NOMO-1 (cell line): ENCODE data around the gene DNAJC30.
A peak's percentile ranks its signal among the peaks of the same experiment; 100 is the strongest.

Source experiments
- DNase-seq, 2 experiments: peaks; one replicate each; lab custom pipeline; 2025; ENCODE audit not compliant: unreplicated experiment in 2 of 2; lab: John Stamatoyannopoulos, UW

Gene DNAJC30

DNA sequence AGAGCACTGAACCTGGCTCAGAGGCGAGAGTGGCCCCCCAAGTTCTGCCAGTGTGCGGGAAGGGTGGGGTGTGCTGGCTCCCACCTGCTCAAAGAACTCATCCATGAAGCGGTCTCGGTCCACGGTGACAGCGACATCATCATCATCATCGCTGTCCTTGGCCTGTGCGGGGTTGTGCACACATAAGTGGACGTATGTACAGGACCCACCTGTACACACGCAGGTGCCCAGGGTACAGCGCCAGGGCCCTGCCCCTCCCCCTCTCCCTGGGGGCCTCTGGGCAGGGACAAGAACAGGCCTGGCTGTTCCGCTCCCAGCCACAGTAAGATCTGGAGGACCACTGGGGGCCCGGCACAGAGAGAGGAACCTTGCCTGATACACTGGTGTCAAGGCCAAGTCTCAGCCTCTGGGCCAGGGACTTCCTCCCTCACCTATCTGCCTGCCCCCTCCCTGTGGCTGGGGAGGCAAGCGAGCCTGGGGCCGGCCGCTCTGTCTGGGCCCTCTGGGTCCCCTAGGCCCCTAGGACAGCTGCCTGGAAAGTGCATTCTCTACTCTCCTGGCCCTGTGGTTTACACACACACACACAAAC, 25.8 kb upstream of the DNAJC30 start:
- DNase-seq, result no peak

DNA sequence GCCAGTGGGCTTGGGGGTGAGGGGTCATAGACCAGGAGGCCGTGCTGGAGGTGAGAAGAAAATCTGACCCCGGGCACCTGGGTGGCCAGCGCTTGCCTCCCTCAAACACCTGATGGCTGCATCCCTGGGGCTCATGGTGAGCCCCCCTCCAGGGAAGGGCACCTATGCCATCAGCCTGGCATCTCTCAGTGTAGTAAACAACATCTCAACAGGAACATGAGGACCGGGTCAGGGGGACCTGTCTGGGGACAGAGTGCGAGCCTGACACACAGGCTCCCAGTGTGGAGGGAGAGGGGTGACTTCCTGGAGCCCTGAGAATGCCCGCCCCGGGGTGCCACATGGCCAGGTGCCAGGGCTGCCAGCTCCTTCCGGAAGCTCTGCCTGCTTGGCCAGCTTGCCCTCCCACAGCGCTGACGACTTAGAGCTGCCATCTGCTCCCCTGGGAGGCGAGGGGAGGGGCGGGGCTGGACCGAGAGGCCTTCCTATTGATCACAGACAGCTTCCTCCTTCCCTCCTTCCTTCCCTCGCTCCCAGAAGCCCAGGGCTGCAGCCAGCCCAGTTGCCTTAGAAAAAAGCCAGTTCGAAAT, 23.9 kb upstream of the DNAJC30 start:
- no peak for DNase-seq

DNA sequence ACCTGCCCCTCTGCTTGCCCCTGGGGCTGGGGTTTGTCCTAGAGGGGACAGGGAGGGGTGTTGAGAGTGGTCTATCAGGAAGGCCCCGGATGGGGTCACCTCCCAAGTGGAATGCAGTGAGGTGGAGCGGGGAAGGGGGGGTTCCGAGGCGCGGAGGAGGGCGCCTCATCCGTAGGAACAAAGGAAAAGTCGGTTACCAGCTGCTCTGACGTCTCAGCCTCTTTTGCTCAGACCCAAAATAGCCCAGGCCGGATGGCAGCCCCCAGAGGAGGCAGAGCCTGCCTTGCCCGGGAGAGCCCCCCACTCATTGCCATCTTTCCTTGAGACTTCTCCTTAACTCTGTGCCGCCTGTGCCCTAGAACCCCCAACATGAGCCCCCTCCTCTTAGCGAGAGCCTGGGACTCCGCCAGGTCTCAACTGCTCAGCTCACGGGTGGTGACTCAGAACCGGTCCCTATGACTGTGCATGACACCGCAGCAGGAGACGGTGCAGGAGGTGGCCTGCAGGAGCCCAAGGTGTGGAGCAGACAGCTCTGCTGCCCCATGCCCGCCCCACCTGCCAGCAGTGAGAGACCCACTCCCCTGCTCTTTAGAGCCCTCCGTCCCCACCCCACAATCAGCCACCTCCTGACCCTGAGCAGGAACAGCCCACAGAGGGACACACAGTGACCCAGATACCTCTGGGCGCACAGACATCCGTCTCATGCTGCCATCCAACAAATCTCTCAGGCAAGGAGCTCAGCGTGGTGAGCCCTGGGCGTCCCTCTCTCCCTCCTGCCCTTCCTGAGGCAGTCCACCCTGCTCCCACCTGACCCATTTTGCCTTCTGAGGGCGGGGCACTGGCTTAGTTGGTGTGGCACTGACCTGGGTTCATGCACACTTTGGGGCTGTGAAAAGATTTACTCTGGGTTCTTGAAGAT, 23.1 kb upstream of the DNAJC30 start:
- no peak for DNase-seq

DNA sequence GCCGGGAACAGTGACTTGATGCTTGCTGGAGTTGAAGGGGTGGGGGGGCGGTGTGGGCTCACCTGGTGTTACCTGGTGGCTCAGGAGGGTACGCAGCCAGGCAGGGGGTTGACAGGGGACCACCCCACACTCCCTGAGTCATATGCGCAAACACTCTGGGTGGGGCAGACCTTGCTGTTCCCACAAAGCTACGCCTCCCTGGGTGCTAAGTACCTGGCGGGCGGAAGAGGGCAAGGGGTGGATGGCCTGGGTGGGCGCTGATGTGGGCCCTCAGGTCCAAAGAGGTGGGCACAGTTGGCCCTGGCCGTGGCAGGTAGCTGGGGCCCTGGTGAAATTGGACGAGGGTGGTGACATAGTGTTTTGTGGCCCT, 22.3 kb upstream of the DNAJC30 start:
- no peak for DNase-seq

DNA sequence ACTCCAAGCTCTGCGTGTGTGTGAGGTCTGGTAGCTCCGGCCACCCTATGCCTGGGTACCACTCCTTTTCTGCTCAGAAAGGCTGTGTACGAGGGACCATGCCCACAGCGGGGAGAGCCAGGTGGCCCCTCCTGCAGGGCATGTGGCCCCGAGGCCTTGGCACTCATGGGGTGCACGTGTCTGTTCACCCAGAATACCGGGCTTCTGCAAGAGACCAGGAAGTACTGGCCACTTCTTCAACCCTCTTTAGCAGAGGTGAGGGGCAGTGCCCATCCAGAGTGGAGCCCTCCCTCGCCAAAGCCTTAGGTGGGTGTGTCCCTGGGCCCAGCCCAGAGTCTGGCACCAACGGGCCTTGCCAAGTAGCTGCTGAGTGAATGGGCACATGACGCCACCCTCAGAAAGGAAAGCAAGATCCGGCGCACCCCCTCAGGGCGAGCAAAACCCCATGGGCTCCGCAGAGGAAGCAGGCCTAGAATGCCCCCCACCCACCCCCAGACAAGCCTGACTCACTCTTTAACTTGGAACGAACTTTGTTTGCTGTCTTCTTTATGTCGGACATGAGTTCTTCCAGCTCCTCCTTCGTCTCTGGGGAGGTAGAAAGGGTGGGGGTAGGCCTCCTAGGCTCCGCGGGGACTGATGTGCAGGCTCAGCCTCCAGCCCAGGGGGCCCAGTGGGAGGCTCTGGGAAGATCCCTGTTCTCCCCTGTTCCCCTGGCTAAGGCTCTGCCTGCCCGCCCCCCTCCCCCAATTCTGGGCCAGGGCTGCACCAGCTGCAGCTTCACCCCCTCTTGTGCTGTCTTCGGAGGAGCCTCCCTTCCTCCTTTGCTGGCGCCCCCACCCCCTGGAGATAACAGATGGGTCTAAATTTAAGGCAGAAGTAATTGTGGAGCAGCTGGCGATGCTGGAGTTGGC, 21.6 kb upstream of the DNAJC30 start:
- no peak for DNase-seq

DNA sequence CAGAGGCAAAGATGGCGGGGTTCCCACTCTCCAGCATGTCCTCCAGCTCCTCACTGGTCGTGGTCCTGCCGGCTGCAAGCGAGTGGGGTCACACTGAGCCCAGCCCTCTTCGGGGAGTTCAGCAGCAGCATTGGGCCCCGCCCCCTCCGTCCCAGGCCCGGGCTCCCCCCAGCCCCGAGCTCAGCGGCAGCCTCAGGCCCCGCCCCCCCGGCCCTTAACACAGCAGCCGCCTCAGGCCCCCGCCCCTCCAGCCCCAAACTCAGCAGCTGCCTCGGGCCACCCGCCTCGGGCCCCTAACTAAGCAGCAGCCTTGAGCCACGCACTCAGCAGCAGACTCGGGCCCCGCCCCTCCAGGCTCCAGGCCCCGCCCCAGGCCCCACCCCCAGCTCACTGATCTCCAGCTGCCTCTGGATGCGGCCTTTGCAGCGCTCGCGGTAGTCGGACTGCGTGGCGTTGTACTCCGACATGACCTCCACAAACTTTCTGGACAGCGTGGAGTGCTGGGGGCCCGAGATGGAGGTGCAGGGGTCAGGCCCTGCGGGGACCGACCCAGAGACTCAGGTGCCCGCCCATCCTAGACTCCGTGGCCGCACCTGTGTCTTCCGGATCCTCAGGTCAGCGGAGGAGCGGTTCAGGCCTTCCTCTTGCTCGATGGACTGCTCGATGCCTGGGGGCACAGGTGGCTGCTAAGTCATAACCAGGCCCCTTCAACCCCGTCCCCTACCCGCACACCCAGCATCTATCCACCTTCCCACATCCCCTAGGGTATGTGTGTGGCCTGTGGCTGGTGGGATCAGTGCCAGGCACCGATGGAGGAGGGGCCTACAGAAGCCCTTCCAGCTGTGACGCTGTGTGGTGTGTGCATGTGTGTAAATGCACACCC, 20.7 kb upstream of the DNAJC30 start:
- no peak for DNase-seq

DNA sequence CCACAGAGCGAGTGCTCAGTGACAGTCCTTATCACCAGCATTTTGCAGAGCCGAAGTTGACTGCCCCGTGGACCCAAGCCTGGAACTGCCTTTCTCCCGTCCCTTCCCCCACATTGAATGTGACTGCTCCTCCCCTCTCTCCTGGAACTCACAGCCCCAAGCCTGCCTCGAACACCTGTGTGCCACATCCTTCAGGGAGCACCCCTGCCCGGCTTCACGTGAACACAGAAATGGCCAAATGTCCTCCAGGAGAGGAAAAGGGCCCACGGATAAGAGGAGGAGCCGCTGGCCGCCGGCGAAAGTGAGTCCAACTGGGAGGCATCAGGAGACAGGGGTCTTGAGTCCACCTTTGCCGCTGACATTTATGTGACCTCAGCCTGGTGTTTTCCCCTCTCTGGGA, 20.0 kb upstream of the DNAJC30 start:
- DNase-seq, result no peak

DNA sequence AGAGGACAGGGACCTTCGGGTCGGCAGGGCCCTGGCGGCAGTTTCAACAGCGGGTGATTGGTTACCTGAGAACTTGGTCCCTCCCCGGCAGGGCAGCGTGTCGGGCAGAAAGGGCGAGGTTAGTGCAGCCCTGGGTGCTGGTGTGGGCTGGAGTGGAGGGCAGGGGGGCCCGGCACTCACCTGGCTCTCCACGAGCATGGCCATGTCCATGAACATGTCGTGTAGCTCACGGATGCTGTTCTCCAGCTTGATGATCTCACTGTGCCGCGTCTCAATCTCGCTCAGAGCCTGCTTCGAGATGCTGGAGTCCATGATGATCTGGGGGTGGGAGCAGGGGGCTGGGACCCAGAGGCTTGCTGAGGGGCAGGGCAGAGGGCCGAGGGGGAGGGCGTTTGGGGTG, 19.4 kb upstream of the DNAJC30 start:
- DNase-seq, result no peak

DNA sequence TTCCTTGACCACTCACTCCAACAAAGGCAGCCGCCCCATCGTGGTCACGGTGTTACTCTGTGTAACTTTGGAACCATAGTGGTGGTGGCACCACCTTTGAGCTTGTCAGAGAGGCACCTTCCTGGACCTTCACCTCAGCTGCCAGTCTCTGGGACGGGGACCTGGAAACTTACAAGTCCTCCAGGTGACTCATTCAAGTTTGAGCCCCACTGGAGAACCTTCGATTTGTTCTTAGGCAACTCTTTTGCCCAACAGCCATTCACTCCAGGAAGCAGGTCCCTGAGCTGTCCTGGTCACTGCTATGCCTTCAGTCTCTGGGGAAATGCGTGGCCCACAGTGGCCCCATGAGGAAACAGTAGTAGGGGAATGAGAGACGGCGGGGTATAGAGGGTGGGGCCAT, 19.0 kb upstream of the DNAJC30 start:
- no peak for DNase-seq

DNA sequence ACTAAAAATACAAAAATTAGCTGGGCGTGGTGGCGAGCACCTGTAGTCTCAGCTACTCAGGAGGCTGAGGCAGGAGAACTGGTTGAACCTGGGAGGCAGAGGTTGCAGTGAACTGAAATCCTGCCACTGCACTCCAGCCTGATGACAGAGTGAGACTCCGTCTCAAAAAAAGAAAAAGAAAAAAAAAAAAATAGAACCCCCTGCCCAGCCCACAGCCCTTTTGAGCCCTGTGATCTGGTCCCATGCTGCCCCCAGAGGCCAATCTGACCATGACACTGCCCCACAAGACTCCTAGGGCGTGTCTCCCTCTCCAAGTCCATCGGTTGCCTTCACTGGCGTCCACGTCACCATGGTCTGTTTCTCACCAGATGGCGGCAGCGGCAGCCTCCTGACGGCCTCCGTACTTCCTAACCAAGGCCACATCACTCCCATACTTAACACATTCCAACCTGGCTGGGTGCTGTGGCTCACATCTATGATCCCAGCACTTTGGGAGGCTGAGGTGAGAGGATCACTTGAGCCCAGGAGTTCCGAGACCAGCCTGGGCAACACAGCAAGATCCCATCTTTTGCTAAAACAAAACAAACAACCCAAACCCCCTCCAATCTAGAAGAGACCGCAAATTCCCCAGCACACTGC, 18.2 kb upstream of the DNAJC30 start:
- peak in 1 of 2 experiments; percentile 38 for DNase-seq

DNA sequence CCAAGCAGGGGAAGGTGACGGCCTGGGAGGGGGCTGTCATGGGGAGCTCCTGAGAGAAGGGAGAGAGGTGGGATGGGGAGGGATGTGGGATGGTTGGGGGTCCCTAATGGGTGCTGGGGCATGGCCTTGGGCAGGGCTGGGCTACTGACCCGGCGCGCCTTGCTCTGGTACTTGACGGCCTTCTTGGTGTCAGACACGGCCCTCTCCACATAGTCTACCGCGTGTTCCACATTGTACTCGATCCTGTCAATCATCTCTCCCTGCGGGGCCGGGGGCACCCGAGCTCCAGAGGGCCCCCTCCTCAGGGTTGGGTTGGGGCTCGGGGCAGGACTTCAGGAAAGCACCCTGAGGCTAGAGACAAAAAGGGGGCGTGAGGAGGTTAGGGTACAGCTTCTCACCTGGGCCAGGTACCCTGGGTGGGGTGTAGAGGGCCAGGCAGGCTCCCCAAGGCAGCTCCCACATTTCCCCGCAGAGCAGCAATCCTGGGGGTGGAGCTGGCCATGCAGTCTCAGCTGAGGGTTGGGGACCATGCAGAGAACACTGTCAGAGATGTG, 17.4 kb upstream of the DNAJC30 start:
- DNase-seq, result no peak

DNA sequence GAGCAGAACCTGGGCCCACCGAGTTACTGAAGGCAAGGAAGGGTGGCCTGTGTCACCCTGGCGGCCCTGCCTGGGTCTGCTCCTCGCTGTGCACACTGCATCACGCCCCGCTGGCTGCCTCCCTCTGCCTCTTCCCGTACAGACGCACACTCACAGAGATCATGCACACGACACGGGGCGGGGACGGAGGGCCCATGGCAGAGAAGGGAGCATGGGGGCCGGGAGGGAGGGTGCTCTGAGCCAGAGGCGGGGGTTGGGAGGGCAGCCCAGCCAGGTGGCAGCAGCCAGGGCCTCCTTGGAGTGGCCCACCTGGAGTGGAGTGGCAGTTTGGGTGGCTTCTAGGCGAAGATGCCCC, 16.8 kb upstream of the DNAJC30 start:
- no peak for DNase-seq

DNA sequence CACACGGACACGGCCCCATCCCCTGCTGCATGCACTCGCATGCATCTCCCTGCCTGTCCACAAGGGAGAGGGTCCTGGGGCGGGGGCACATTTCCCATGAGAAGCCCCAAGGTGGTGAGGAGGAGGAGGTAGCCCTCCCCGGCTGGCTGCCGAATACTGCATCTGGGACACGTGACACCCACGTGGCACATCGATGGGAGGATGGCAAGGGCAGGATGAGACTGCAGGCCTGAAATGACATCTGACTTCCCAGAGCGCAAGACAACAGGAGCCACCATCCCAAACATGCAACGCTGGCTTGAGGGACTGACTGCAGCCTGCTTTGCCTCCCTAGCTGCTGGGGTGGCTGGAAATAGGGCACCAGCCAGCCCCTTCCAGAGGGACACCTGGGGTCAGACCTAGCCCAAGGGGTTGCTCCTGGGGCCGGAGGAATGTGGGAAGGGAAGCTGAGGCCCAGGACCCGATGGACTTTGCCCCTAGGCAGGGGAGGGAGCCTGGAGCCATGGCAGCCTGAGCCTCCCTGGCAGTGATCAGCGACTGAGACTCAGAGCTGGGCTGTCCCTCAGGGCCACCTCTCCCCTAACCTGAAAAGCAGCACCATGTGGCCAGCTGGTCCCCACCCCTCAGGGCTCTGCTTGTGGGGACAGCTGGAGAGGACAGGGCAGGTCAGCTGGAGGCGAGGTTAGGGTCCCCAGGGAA, 16.3 kb upstream of the DNAJC30 start:
- DNase-seq, result no peak

DNA sequence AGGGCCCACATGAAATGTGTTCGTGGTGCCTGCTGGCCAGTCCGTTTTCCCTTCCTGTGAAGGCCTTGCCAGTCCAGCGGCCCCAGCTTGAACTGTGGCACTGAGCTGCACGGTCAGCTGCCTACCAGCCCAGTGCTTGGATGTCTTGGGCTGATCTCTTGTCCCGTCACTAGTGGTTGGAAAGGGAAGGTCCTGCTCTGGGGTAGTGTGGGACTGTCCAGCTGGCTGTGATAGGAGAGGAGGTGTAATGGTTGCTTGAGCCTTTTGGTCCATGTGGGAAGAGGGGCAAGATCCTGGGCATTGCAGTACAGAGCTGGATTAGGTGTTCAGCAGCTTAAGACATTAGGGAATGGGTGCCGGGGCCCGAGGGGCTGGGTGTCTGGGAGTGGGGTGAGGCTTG, 15.2 kb upstream of the DNAJC30 start:
- DNase-seq, result no peak

DNA sequence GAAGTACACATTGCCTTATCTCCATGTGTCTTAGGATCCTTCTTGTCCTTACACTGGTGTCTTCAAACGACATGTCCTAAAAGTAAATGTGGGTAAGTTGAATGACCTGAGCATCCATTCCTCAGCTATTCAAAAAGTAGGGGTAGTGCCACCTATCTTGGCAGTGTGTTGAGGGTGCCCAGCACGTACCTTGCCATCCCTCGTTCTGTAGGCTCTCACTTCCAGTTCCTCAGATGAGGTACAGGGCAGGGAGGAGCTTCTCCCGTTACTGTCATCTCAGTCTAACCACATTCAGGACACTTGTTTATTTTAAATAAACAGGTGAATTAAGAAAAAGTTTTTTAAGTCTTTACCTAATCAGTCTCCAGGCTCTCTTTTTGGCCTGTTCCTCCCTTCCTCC, 13.1 kb upstream of the DNAJC30 start:
- DNase-seq, result no peak

DNA sequence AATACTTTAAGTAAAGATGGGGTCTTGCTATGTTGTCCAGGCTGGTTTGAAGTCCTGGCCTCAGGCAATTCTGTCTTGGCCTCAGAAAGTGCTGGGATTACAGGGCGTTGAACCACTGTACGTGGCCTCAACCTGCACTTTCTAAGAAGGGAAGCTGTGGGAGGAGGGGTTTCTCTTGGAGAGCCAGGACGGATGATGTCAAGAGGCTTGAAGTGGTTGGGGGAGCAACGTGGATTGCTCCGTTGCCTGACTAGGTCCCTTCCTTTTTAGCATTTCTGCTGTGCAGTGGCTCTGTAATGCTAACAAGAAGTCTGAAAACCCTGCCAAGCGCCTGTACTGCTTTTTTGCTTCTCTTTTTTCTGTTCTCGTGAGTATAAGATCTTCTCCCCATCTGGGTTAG, 7.4 kb upstream of the DNAJC30 start:
- DNase-seq, result no peak

DNA sequence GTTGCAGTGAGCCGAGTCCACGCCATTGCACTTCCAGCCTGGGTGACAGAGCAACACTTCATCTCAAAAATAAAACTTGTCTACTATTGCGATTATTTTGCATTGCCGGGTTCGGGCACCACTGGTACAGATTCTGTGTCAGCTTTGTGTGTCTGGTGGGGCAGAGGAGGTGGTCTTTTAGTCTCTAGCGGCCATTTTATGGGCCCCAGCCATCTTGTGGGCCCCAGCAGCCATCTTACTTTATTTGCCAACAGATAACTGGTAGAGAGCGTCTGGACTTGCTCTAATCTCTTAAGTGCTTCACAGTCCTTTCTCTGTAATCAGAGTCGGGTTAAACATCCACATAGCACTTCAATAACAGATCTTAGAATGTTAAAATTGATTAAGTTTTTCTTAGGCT, 5.0 kb upstream of the DNAJC30 start:
- no peak for DNase-seq

DNA sequence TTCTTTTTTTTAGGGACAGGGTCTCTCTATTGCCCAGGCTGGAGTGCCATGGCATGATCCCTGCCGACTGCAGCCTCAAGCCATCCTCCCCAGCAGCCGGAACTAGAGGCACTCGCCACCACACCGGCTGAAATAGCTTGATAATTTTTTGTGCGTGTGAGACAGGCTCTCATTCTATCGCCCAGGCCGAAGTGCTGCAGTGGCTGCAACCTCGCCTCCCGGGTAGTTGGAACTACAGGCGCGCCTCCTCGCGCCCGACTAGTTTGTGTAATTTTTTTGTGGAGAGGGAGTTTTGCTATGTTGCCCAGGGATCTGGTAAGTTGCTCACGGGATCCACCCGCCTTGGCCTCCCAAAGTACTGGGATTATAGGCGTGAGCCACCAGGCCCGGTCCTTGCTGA, 2.1 kb upstream of the DNAJC30 start:
- DNase-seq, result no peak
